ENCODE data around the gene CLN5. TPM values are rescaled to one million over a fixed set of nuclear protein-coding genes. Genes with fewer than 3 reads are reported as not detected.

The CLN5 gene
- total and polyA plus RNA-seq, 2 of the 13 experiments (the other 11 are each of a cell fraction or from before 2014, with no cell fraction given), result 10.1 to 13.7 TPM

GRCh38 chr13:77026861-77027621 is 35.2 kb downstream of the CLN5 start, which contains the start of gene FBXL3 (continued):
- TF ChIP-seq PBX2 (CRISPR knock-in tag; IDR thresholded peaks at IDR 0.05) (no peak), KDM5A (IDR thresholded peaks at IDR 0.05; ENCODE audit: borderline replicate concordance, low read length) (peak; percentile 70; the same call in 1 of the 2 replicates), CREB1 (IDR thresholded peaks at IDR 0.05) (no peak), CREB1 (CRISPR knock-in tag; IDR thresholded peaks at IDR 0.05) (no peak)

GRCh38 chr13:77028202-77028601 is 36.3 kb downstream of the CLN5 start:
- H3K9ac ChIP-seq (ENCODE audit: insufficient read depth, low read depth, low read length), result no peak overlapping the region
- TF ChIP-seq ZNF256 (CRISPR knock-in tag; conservative IDR thresholded peaks at IDR 0.05) (no peak), ZNF20 (CRISPR knock-in tag; IDR thresholded peaks at IDR 0.05) (no peak), HOXD1 (CRISPR knock-in tag; IDR thresholded peaks at IDR 0.05) (no peak), ZNF468 (CRISPR knock-in tag; IDR thresholded peaks at IDR 0.05) (no peak), CENPT (CRISPR knock-in tag; IDR thresholded peaks at IDR 0.05; ENCODE audit: low read depth) (no peak), ZMYM2 (CRISPR knock-in tag; IDR thresholded peaks at IDR 0.05) (no peak), POLR2A (IDR thresholded peaks at IDR 0.05; ENCODE audit: insufficient read depth in 1 of 2, low read depth in 2 of 2, low read length in 2 of 2) (no peak), KAT8 (CRISPR knock-in tag; IDR thresholded peaks at IDR 0.05) (no peak)
- no peak overlapping the region for H3K27ac ChIP-seq (ENCODE audit: extremely low read length, insufficient read depth, low read length)
- WGBS (ENCODE audit: low lambda C conversion rate), result 36% methylated on average over 5 of the region's 5 CpGs
- DNase-seq (ENCODE audit: low spot score) (no peak), FAIRE-seq (no peak), ATAC-seq (no peak)
- peaks cover 0 to 4% of the 10 kb centered on the region in 2 experiments; a peak in 1 of 5 replicates for H3K36me3 ChIP-seq (replicated peaks in 1 of 2; ENCODE audit: control insufficient read depth in 1 of 2, insufficient read depth in 2 of 2, low read length in 2 of 2)
- no peak overlapping the region for H3K4me2 ChIP-seq (ENCODE audit: low read depth, low read length)
- H3K27me3 ChIP-seq (ENCODE audit: control insufficient read depth in 1 of 2, insufficient read depth in 2 of 2, low read length in 2 of 2), result no peaks in the 10 kb centered on the region; a peak in 1 of 5 replicates
- ChIA-PET POLR2A (no interaction called here), CTCF (ENCODE audit: low intra/inter-chr PET ratio, low total read pairs) (no interaction called here)
- H4K20me1 ChIP-seq (ENCODE audit: insufficient read depth, low read length), result peaks cover 28% of the 10 kb centered on the region
- no peaks in the 10 kb centered on the region for H3K9me3 ChIP-seq (ENCODE audit: low read length)
- peaks cover 36% of the 10 kb centered on the region for H3K4me1 ChIP-seq (ENCODE audit: insufficient read depth, low read length)
- intact Hi-C loops (cut with micrococcal nuclease; ENCODE audit: unreplicated experiment), result loop anchor here (5.0 to 10.0 kb wide), 2 partner anchors 34 to 297 kb away; partner anchors contain the start of gene MYCBP2
- no peak overlapping the region for H2AFZ ChIP-seq (ENCODE audit: low read length)
- no peak overlapping the region for H3K4me3 ChIP-seq (replicated peaks in 1 of 3; ENCODE audit: insufficient read depth in 1 of 3, low read depth in 2 of 3, low read length in 3 of 3)
- H3K79me2 ChIP-seq (ENCODE audit: insufficient read depth, low read length), result peaks cover 30% of the 10 kb centered on the region
- in situ Hi-C loops (cut with HindIII; ENCODE audit: extremely low pct_ligation_motif_present, low pct_unique_long_range_greater_than_20kb), result no loop called here
- BruUV-seq (replicated peaks), result no TSS peak

Data from HepG2 (cell line).